ENCODE data around the gene CORO2B.

- TF ChIP-seq POLR2A (IDR thresholded peaks at IDR 0.05) = no peak
- TF ChIP-seq CTCF (IDR thresholded peaks at IDR 0.05) = no peak
Measured at GRCh38 chr15:68678746-68679145, 100.0 kb downstream of the CORO2B start.
